H1 (cell line): Measurements from ENCODE around the gene TMEM38A. TPM values are rescaled to one million over a fixed set of nuclear protein-coding genes. Genes with fewer than 3 reads are reported as not detected.
A peak's percentile ranks its signal among the peaks of the same experiment; 100 is the strongest.

Experiments used
- CTCF ChIA-PET: fragments of 300-600 bp; sonication (Branson Sonifier 250); formaldehyde crosslinking; loops from one replicate; lab custom pipeline; 2021; ENCODE audit not compliant: partially characterized antibody; lab: Charles Lee
- POLR2A ChIA-PET: fragments of 300-600 bp; sonication (Branson Sonifier 250); formaldehyde crosslinking; loops from one replicate; lab custom pipeline; 2021; ENCODE audit warnings: inconsistent platforms; ENCODE audit not compliant: partially characterized antibody; lab: Charles Lee
- DNase-seq, 2 experiments: peaks; one replicate each; pipeline versions ENCODE4 v3.0.0 to v3.0.0-alpha.2; 2010 to 2022; ENCODE audit warnings: low spot score in 2 of 2, low read depth in 1 of 2, mixed read lengths in 1 of 2
- FAIRE-seq: peaks from 2 replicates; lab custom pipeline; 2011; peaks lifted over from hg19 to GRCh38; lab: Jason Lieb, UNC
- H2AFZ ChIP-seq: 2 replicates; pipeline ENCODE4 v1.8.1; 2012; ENCODE audit warnings: low read length, inconsistent platforms
- H2AK5ac ChIP-seq: 2 replicates; pipeline ENCODE4 v1.6.1; 2013; ENCODE audit warnings: low read depth, low read length
- H2BK120ac ChIP-seq: replicated peaks from 2 replicates; pipeline ENCODE3; 2013; ENCODE audit warnings: low read depth, low read length, inconsistent platforms
- H2BK12ac ChIP-seq: 2 replicates; pipeline ENCODE4 v1.6.1; 2013; ENCODE audit warnings: low read depth, low read length
- H2BK15ac ChIP-seq: 2 replicates; pipeline ENCODE4 v1.6.1; 2013; ENCODE audit warnings: low read length
- H2BK20ac ChIP-seq: 2 replicates; pipeline ENCODE4 v1.6.1; 2013; ENCODE audit warnings: low read length
- H2BK5ac ChIP-seq: 2 replicates; pipeline ENCODE4 v1.6.1; 2013; ENCODE audit warnings: low read depth, low read length
- H3K14ac ChIP-seq: 2 replicates; pipeline ENCODE4 v1.6.1; 2013; ENCODE audit warnings: inconsistent platforms; ENCODE audit not compliant: insufficient read length
- H3K18ac ChIP-seq: 2 replicates; pipeline ENCODE4 v1.6.1; 2013; ENCODE audit warnings: low read length; ENCODE audit errors: extremely low read depth
- H3K23ac ChIP-seq: 2 replicates; pipeline ENCODE4 v1.6.1; 2013; ENCODE audit warnings: inconsistent platforms; ENCODE audit not compliant: insufficient read length
- H3K23me2 ChIP-seq: 2 replicates; pipeline ENCODE4 v1.6.1; 2013; ENCODE audit warnings: low read depth, low read length
- H3K27ac ChIP-seq: 2 replicates; pipeline ENCODE4 v1.6.1; 2011; ENCODE audit warnings: low read depth, low read length, inconsistent platforms
- H3K27me3 ChIP-seq, 4 experiments: replicated peaks in 1 of 4; 1 replicate in 1 of 4; 2 replicates in 3 of 4; pipeline versions ENCODE4 v1.6.1 to v1.8.1; 2011 to 2013; ENCODE audit warnings: low read length in 3 of 4, mild to moderate bottlenecking in 3 of 4, inconsistent platforms in 2 of 4, mixed read lengths in 2 of 4, moderate library complexity in 1 of 4; ENCODE audit not compliant: control insufficient read depth in 3 of 4, insufficient read depth in 3 of 4; ENCODE audit errors: extremely low read depth in 1 of 4
- H3K36me3 ChIP-seq, 4 experiments: 2 replicates each; pipeline versions ENCODE4 v1.6.1 to v1.8.1; 2011 to 2013; ENCODE audit warnings: mild to moderate bottlenecking in 4 of 4, low read length in 3 of 4, moderate library complexity in 2 of 4, control low read depth in 1 of 4, inconsistent platforms in 1 of 4; ENCODE audit not compliant: insufficient read depth in 4 of 4, control insufficient read depth in 2 of 4
- H3K4ac ChIP-seq: replicated peaks from 2 replicates; pipeline ENCODE3; 2013; ENCODE audit warnings: low read length, low read depth, mixed read lengths, inconsistent platforms; ENCODE audit not compliant: insufficient read length
- H3K4me1 ChIP-seq, 4 experiments: replicated peaks in 1 of 4; 1 replicate in 1 of 4; 2 replicates in 3 of 4; pipeline versions ENCODE4 v1.6.1 to v1.8.1; 2011 to 2013; ENCODE audit warnings: low read length in 3 of 4, inconsistent platforms in 2 of 4, mixed read lengths in 1 of 4; ENCODE audit not compliant: insufficient read depth in 4 of 4, control insufficient read depth in 3 of 4
- H3K4me2 ChIP-seq, 2 experiments: 2 replicates each; pipeline versions ENCODE4 v1.6.1 to v1.8.1; 2011 to 2013; ENCODE audit warnings: low read depth in 2 of 2, low read length in 2 of 2, control low read depth in 1 of 2, inconsistent platforms in 1 of 2, mild to moderate bottlenecking in 1 of 2; ENCODE audit not compliant: insufficient read depth in 1 of 2
- H3K4me3 ChIP-seq, 4 experiments: fragments of 200-600, 300-600 bp in 1 of 4; sonication (generic), shearing (Covaris generic), sonication (Bioruptor Twin) in 1 of 4; 2 replicates each; pipeline versions ENCODE4 v1.5.1 to v1.8.1; 2011 to 2016; ENCODE audit warnings: low read length in 4 of 4, low read depth in 3 of 4, control low read depth in 2 of 4, inconsistent platforms in 2 of 4, mild to moderate bottlenecking in 2 of 4, mixed read lengths in 1 of 4, moderate library complexity in 1 of 4; ENCODE audit not compliant: insufficient read depth in 2 of 4; ENCODE audit errors: extremely low read depth in 1 of 4
- H3K56ac ChIP-seq: replicated peaks from 2 replicates; pipeline ENCODE3; 2013; ENCODE audit warnings: low read depth, mild to moderate bottlenecking, mixed read lengths, low read length, inconsistent platforms; ENCODE audit not compliant: insufficient read length
- H3K79me1 ChIP-seq: 2 replicates; pipeline ENCODE4 v1.6.1; 2013; ENCODE audit warnings: low read depth, low read length, control low read depth
- H3K79me2 ChIP-seq, 2 experiments: 2 replicates each; pipeline versions ENCODE4 v1.6.1 to v1.8.1; 2012 to 2013; ENCODE audit warnings: low read length in 2 of 2, mild to moderate bottlenecking in 2 of 2, inconsistent platforms in 1 of 2; ENCODE audit not compliant: insufficient read depth in 2 of 2, control insufficient read depth in 1 of 2
- H3K9ac ChIP-seq, 4 experiments: replicated peaks in 1 of 4; 1 replicate in 1 of 4; 2 replicates in 3 of 4; pipeline versions ENCODE4 v1.6.1 to v1.8.1; 2011 to 2013; ENCODE audit warnings: low read depth in 3 of 4, low read length in 3 of 4, control low read depth in 2 of 4, mild to moderate bottlenecking in 2 of 4, moderate library complexity in 2 of 4, inconsistent platforms in 1 of 4; ENCODE audit errors: extremely low read depth in 1 of 4
- H3K9me3 ChIP-seq, 2 experiments: 2 replicates each; pipeline versions ENCODE4 v1.6.1 to v1.8.1; 2012 to 2013; ENCODE audit warnings: mild to moderate bottlenecking in 2 of 2, moderate library complexity in 2 of 2, control low read depth in 1 of 2, inconsistent platforms in 1 of 2, low read depth in 1 of 2, low read length in 1 of 2, mixed read lengths in 1 of 2; ENCODE audit not compliant: insufficient read depth in 2 of 2
- H4K20me1 ChIP-seq, 2 experiments: replicated peaks in 1 of 2; 2 replicates each; pipeline versions ENCODE3 to v1.8.1; 2011 to 2013; ENCODE audit warnings: inconsistent platforms in 2 of 2, low read length in 2 of 2, mild to moderate bottlenecking in 1 of 2; ENCODE audit not compliant: insufficient read depth in 2 of 2, control insufficient read depth in 1 of 2
- H4K5ac ChIP-seq: 2 replicates; pipeline ENCODE4 v1.6.1; 2013; ENCODE audit warnings: low read length, low read depth, mixed read lengths, inconsistent platforms; ENCODE audit not compliant: insufficient read length
- H4K8ac ChIP-seq: 2 replicates; pipeline ENCODE4 v1.8.0; 2013; ENCODE audit warnings: mild to moderate bottlenecking, moderate library complexity, low read length, inconsistent platforms; ENCODE audit not compliant: insufficient read depth; ENCODE audit errors: extremely low read depth
- H4K91ac ChIP-seq: replicated peaks from 2 replicates; pipeline ENCODE3; 2013; ENCODE audit warnings: low read length, mixed read lengths, inconsistent platforms; ENCODE audit not compliant: insufficient read length
- CREB1 ChIP-seq: IDR thresholded peaks from 2 replicates; pipeline ENCODE4 v1.6.1; 2012; ENCODE audit warnings: inconsistent platforms
- HDAC6 ChIP-seq: IDR thresholded peaks from one replicate; pipeline ENCODE4 v1.7.1; 2012; ENCODE audit warnings: low read depth, mild to moderate bottlenecking, inconsistent platforms, low read length, moderate library complexity
- KDM1A ChIP-seq: fragments of 200-600, 300-600 bp; sonication (generic); IDR thresholded peaks from 2 replicates; pipeline ENCODE4 v1.7.1; 2016; ENCODE audit warnings: mild to moderate bottlenecking, low read length, borderline replicate concordance
- PHF8 ChIP-seq: fragments of 200-600 bp; sonication (generic); conservative IDR thresholded peaks from 2 replicates; pipeline ENCODE4 v1.7.1; 2012; ENCODE audit warnings: low read depth, mild to moderate bottlenecking, inconsistent platforms, low read length, moderate library complexity
- SP1 ChIP-seq: IDR thresholded peaks from 2 replicates; pipeline ENCODE4 v1.6.1; 2011; ENCODE audit warnings: low read depth, low read length
- TEAD4 ChIP-seq: IDR thresholded peaks from 2 replicates; pipeline ENCODE4 v1.6.1; 2012; ENCODE audit warnings: low read depth, low read length, inconsistent platforms, mixed read lengths
- WGBS, 2 experiments: shearing (Covaris generic) in 1 of 2; methylation state at CpG; one replicate each; pipeline versions ENCODE4 v1.1.6 to v1.1.7; 2013 to 2015; ENCODE audit warnings: low lambda C conversion rate in 2 of 2, mixed read lengths in 2 of 2, inconsistent platforms in 1 of 2, low coverage in 1 of 2, missing lambda C conversion rate in 1 of 2; ENCODE audit not compliant: insufficient replicate concordance in 2 of 2, insufficient coverage in 1 of 2, insufficient read length in 1 of 2; ENCODE audit errors: extremely low coverage in 1 of 2, missing lambda C conversion rate in 1 of 2; 5-methylcytosine and 5-hydroxymethylcytosine counted together
- polyA plus RNA-seq, 7 experiments: library from polyadenylated mRNA; depleted of rRNA in 3 of 7; stranded (reverse) in 5 of 7; unstranded in 2 of 7; fragments of >200 nt in 5 of 7; fragments of 200-250 nt in 2 of 7; gene quantifications; 1 replicate in 5 of 7; 2 replicates in 1 of 7; 4 replicates in 1 of 7; pipeline versions ENCODE4 v1.2.1 to v1.2.3, GENCODE V29; 2011 to 2013; ENCODE audit warnings: missing spikeins in 2 of 7, mixed read lengths in 2 of 7
- total RNA-seq: library from RNA; stranded (reverse); fragmentation: NEBNext Ultra II Directional; extraction: Animal tissue kit (Norgen Biotek cat#: 25700); gene quantifications from 2 replicates; pipeline ENCODE4 v1.2.1, GENCODE V29; 2021

TMEM38A gene
- total and polyA plus RNA-seq, 2 of the 8 experiments (the other 6 are each of a cell fraction or from before 2014, with no cell fraction given) = 8.9 to 9.2 TPM

GRCh38 chr19:16615808-16616207 is 45.1 kb upstream of the TMEM38A start:
- H3K4me3 ChIP-seq = no peak overlapping the region
- H4K8ac ChIP-seq = no peak overlapping the region
- no peak for TF ChIP-seq PHF8
- TF ChIP-seq CREB1 = no peak
- TF ChIP-seq TEAD4 = no peak
- no peak for TF ChIP-seq HDAC6
- TF ChIP-seq KDM1A = no peak
- TF ChIP-seq SP1 = 0 out of 2 replicates have a peak, but pooled peaks have one; percentile 52
- no peaks in the 10 kb centered on the region for H3K27me3 ChIP-seq
- ChIA-PET CTCF (interaction anchor here (0.6 to 3.4 kb wide), 4 partner anchors 9 to 233 kb away, joined by 3 to 12 read pairs (median 3); no protein-coding TSS in a partner anchor), POLR2A (no interaction called here)
- H4K5ac ChIP-seq = no peak overlapping the region
- no peak overlapping the region for H3K23ac ChIP-seq
- WGBS, 2 experiments = 55% methylated on average over 1 of the region's 1 CpG; no CpG with 5 or more reads in 1 of the 2 experiments
- H4K20me1 ChIP-seq = peaks cover 38 to 63% of the 10 kb centered on the region in 2 experiments
- no peak overlapping the region for H2AK5ac ChIP-seq
- DNase-seq (no peak), FAIRE-seq (no peak)
- no peak overlapping the region for H3K18ac ChIP-seq
- no peak overlapping the region for H3K9ac ChIP-seq
- H3K4me2 ChIP-seq = no peak overlapping the region; a peak in 1 of 4 replicates
- H2BK12ac ChIP-seq = no peak overlapping the region
- no peak overlapping the region for H3K56ac ChIP-seq
- no peaks in the 10 kb centered on the region for H3K23me2 ChIP-seq
- H3K27ac ChIP-seq = no peak overlapping the region
- H2BK15ac ChIP-seq = no peak overlapping the region
- peaks cover 67% of the 10 kb centered on the region for H3K79me1 ChIP-seq
- no peak overlapping the region for H2BK5ac ChIP-seq
- H3K36me3 ChIP-seq = no peaks in the 10 kb centered on the region
- H3K79me2 ChIP-seq = peaks cover 19 to 97% of the 10 kb centered on the region in 2 experiments
- H3K4me1 ChIP-seq = peaks cover 0 to 7% (median 3%) of the 10 kb centered on the region in 4 experiments; a peak in 4 of 7 replicates
- no peak overlapping the region for H2BK20ac ChIP-seq
- no peaks in the 10 kb centered on the region for H3K9me3 ChIP-seq
- no peak overlapping the region for H4K91ac ChIP-seq
- no peak overlapping the region for H2AFZ ChIP-seq
- no peak overlapping the region for H3K4ac ChIP-seq
- no peak overlapping the region for H2BK120ac ChIP-seq
- H3K14ac ChIP-seq = no peak overlapping the region
